ENCODE results near the gene P2RY13. TPM values are rescaled to one million over a fixed set of nuclear protein-coding genes. Genes with fewer than 3 reads are reported as not detected.

The P2RY13 gene
- total RNA-seq, 1 experiment from 2014 or later: not detected

DNA sequence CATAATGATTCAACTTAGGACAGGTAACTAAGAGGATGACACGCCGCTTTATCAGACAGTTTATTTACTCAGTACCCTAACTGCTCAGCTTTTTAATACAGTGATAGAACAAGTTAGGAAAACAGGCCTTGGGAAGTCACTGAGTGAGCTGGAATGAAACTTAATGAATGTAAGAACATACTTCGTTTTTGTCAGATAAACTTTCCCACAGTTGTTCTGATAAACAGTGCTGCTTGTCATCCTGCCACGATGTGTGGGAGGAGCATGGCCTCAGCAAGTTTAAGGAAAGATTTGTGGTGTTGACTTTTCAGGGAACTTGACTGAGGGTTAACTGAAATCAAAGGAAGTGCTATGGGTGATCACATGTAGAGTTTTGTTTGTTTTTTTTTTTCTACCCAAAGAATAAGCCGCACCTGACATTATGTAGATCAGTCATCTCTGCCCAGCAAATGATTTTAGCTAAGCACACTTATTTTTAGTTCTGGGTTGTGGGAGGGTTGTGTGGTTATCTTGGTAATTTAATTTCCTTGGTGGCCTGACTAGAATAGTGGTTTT, 45.4 kb downstream of the P2RY13 start:
- H3K27me3 ChIP-seq (ENCODE audit: insufficient read depth, low read length): no peaks in the 10 kb centered on the region
- H4K91ac ChIP-seq (ENCODE audit: insufficient read length, low read depth, low read length): no peak overlapping the region
- H3K27ac Mint-ChIP-seq: no peak overlapping the region; a peak in 1 of 7 replicates
- DNase-seq: no peak
- H3K4ac ChIP-seq (ENCODE audit: low read depth, low read length): no peak overlapping the region
- no peaks in the 10 kb centered on the region for H3K23me2 ChIP-seq (ENCODE audit: insufficient read length, low read depth, low read length, poor library complexity, severe bottlenecking)
- H2AFZ ChIP-seq (ENCODE audit: low read length): no peak overlapping the region
- H3K27ac ChIP-seq (ENCODE audit: insufficient read length, low read depth, low read length): no peak overlapping the region
- no peak overlapping the region for H3K4me3 Mint-ChIP-seq
- no peak overlapping the region for H3K9ac ChIP-seq (ENCODE audit: extremely low read depth, insufficient read length, low read length)
- no peaks in the 10 kb centered on the region for H3K79me1 ChIP-seq (ENCODE audit: insufficient read depth, low read depth, low read length, poor library complexity, severe bottlenecking)
- H3K9me3 Mint-ChIP-seq: no peaks in the 10 kb centered on the region
- no peak overlapping the region for H2BK5ac ChIP-seq (ENCODE audit: insufficient read length, low read length)
- no peaks in the 10 kb centered on the region for H3K79me2 ChIP-seq (ENCODE audit: insufficient read depth, low read length)
- H3K23ac ChIP-seq (ENCODE audit: insufficient read length, low read depth, low read length): no peak overlapping the region
- H4K8ac ChIP-seq (replicated peaks; ENCODE audit: insufficient read length, low read depth, low read length): no peak overlapping the region
- no peak overlapping the region for H3K56ac ChIP-seq (ENCODE audit: insufficient read length, low read depth, low read length)
- H4K5ac ChIP-seq (ENCODE audit: insufficient read length, low read depth, low read length): no peak overlapping the region
- H2AK5ac ChIP-seq (ENCODE audit: insufficient read length, low read length): no peak overlapping the region
- no peak overlapping the region for H2BK12ac ChIP-seq (ENCODE audit: insufficient read length, low read depth, low read length)
- no peak overlapping the region for H2BK15ac ChIP-seq (ENCODE audit: low read depth, low read length)
- TF ChIP-seq, protein P1, sequence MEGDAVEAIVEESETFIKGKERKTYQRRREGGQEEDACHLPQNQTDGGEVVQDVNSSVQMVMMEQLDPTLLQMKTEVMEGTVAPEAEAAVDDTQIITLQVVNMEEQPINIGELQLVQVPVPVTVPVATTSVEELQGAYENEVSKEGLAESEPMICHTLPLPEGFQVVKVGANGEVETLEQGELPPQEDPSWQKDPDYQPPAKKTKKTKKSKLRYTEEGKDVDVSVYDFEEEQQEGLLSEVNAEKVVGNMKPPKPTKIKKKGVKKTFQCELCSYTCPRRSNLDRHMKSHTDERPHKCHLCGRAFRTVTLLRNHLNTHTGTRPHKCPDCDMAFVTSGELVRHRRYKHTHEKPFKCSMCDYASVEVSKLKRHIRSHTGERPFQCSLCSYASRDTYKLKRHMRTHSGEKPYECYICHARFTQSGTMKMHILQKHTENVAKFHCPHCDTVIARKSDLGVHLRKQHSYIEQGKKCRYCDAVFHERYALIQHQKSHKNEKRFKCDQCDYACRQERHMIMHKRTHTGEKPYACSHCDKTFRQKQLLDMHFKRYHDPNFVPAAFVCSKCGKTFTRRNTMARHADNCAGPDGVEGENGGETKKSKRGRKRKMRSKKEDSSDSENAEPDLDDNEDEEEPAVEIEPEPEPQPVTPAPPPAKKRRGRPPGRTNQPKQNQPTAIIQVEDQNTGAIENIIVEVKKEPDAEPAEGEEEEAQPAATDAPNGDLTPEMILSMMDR (conservative IDR thresholded peaks at IDR 0.05): no peak
- no peaks in the 10 kb centered on the region for H4K20me1 ChIP-seq (ENCODE audit: control insufficient read depth, insufficient read depth, insufficient read length)
- H3K18ac ChIP-seq (ENCODE audit: insufficient read length, low read depth, low read length): no peak overlapping the region
- H3K14ac ChIP-seq (ENCODE audit: insufficient read depth, low read length): no peak overlapping the region
- no peaks in the 10 kb centered on the region for H3K4me1 ChIP-seq (ENCODE audit: insufficient read depth, low read length)
- no peaks in the 10 kb centered on the region for H3K9me3 ChIP-seq (ENCODE audit: control insufficient read depth, low read depth, low read length)
- no peak overlapping the region for H2BK120ac ChIP-seq (ENCODE audit: low read depth, low read length, poor library complexity, severe bottlenecking)
- H3T11ph ChIP-seq (ENCODE audit: low read length): no peak overlapping the region
- no peak overlapping the region for H2BK20ac ChIP-seq (ENCODE audit: low read depth, low read length, poor library complexity, severe bottlenecking)
- H3K4me2 ChIP-seq (ENCODE audit: insufficient read depth, insufficient read length, low read length): no peak overlapping the region
- H3K4me1 Mint-ChIP-seq: peaks cover 5% of the 10 kb centered on the region in 2 experiments
- H3K36me3 Mint-ChIP-seq (ENCODE audit: insufficient read depth in 1 of 3, low read depth in 3 of 3): no peaks in the 10 kb centered on the region
- no peaks in the 10 kb centered on the region for H3K27me3 Mint-ChIP-seq (ENCODE audit: low read depth)
- no CpG with 5 or more reads among the region's 5 CpGs for WGBS (ENCODE audit: extremely low coverage, insufficient read length, low lambda C conversion rate)
